ENCODE data around the gene SOX30.
A peak's percentile ranks its signal among the peaks of the same experiment; 100 is the strongest.
"Not testable (repeated sequence)": the region's sequence is repeated elsewhere in the genome, so short reads cannot be mapped to it uniquely, and the experiment has no call there.

Gene SOX30

GRCh38 chr5:157652377-157652692, at the start of gene SOX30:
Gene SOX30, minus strand, starts transcription at chr5:157652438. Its CDS starts 360 bp downstream, at chr5:157652078.
- no peak for DNase-seq (ENCODE audit: low spot score)

DNA sequence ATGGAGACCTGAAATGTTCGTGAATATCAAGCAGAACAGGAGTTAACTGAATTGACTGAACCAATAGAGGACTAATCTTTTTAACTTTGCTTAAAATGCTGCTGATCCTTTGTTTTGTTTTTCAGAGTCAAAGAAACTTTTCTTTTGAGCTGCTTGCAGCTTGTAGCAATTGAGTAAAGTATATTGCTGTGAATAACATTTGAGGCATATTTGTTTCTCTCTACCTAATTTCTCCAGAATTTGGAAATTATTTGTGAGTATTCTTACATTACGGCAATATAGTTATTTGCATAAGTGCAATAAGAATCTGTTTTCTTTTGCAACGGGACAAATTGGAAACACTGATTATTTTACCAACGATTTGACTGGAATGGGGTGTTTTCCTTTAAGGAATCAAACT, 46.4 kb upstream of the SOX30 start:
- not testable (repeated sequence) for DNase-seq (ENCODE audit: low spot score)

- not testable (repeated sequence) for DNase-seq (ENCODE audit: low spot score)
Observed at GRCh38 chr5:157696154-157696553, 43.9 kb upstream of the SOX30 start.

GRCh38 chr5:157693816-157694215, 41.6 kb upstream of the SOX30 start:
- not testable (repeated sequence) for DNase-seq (ENCODE audit: low spot score)

DNA sequence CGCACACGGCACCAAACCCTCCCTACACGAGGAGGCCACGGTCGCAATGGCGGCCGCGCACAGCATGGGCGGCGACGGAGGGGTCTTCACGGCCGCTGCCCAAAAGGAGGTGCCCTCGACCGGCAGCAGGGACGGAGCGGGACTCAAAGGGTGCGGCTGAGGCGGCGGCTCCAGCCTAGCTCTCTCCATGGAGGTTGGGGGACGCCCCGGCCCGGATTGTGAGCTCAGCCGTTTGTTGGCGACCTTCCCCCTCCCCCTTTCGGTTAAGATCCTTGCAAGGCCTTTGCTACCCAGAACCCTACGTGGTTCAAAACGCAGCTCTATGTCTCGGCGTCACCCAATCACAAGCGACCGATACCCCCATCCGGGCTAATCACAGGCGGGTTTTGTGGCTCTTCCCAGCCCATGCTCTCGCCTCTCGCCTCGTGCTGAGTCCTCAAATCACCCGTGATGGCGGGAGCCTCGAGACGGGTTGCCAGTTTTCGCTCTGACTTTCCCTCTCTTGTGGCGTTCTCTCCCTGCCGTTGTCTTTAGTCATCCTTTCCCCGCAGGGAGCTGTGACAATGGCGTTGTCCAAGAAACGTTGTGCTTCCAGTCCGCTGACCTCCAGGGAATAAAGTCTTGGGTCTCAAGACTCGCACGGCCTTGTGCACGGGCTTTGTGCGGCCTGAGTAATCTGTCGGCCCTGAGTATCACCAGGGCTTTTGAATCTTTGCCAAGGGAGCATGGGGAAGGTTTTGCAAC, 38.6 kb upstream of the SOX30 start:
- DNase-seq (ENCODE audit: low spot score): no peak

- DNase-seq (ENCODE audit: low spot score): no peak
Observed at GRCh38 chr5:157689942-157690689, 37.9 kb upstream of the SOX30 start.

GRCh38 chr5:157687198-157687554, 34.9 kb upstream of the SOX30 start:
- no peak for DNase-seq (ENCODE audit: low spot score)

DNA sequence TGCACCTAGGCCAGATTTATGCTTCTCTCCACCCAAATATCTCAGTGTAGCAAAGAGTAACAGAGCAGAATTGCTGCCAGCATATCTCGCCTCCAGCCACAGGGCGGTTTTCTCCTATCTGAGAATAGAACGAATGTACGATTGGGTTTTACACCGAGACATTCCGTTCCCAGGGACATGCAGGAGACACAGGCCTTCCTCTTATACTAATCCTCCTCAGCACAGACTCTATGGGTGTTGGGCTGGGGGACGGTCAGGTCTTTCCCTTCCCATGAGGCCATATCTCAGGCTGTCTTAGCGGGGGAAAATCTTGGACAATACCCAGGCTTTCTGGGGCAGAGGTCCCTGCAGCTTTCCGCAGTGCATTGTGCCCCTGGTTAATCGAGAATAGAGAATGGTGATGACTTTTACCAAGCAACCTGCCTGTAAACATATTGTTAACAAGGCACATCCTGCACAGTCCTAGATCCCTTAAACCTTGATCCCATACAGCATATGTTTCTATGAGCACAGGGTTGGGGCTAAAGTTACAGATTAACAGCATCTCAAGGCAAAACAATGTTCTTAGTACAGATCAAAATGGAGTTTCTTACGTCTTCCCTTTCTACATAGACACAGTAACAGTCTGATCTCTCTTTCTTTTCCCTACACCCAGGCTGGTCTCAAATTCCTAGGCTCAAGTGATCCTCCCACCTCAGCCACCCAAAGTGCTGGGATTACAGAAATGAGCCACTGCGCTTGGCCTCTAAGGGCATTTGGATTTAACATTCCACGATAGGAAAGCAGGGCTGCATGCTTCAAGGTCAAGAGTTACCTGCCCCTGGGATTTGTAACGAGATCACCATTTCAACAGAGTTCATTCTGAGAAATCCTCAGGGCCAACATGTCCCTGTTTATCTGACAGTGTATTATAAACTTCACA, 34.3 kb upstream of the SOX30 start:
- not testable (repeated sequence) for DNase-seq (ENCODE audit: low spot score)

DNA sequence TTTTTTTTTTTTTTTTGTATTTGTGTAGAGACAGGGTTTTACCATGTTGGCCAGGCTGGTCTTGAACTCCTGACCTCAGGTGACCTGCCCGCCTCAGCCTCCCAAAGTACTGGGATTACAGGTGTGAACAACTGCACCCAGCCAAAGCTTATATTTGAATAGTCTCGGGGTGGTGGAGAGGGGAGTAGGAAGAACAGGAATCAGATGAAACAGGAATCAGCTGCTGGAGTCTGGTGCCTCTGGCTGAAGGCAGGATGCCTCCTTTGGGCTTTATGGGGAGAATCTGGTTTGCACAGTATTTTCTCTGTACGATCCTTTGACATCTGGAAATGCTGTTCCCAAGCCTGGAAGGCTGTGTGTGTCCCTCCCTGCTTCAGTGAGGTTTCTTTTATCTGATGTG, 30.0 kb upstream of the SOX30 start:
- no peak for DNase-seq (ENCODE audit: low spot score)

DNA sequence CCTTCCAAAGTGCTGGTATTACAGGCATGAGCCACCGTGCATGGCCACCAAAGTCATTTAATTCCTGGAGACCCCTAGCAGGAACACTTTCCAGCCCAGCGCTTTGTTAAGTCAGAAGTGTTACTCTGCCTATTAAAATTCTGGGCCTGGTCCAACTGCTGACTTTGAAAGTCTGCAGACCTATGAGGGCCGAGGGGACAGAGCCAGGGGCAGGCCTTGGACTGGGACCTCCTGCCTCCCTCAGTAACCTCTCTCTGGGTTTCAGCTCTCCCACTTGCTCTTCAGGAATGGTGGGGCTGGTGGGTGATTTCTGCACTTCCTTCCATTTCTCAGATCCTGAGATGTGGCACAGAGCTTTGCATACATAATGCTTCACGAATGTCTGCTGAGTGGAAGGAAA, 28.8 kb upstream of the SOX30 start:
- DNase-seq (ENCODE audit: low spot score): no peak

- DNase-seq (ENCODE audit: low spot score): no peak
Observed at GRCh38 chr5:157680239-157680638, 28.0 kb upstream of the SOX30 start.

- DNase-seq (ENCODE audit: low spot score): no peak
Observed at GRCh38 chr5:157679801-157680200, 27.6 kb upstream of the SOX30 start.

GRCh38 chr5:157677931-157678330, 25.7 kb upstream of the SOX30 start:
- no peak for DNase-seq (ENCODE audit: low spot score)

GRCh38 chr5:157674351-157674750, 22.1 kb upstream of the SOX30 start:
- not testable (repeated sequence) for DNase-seq (ENCODE audit: low spot score)

GRCh38 chr5:157672976-157673375, 20.7 kb upstream of the SOX30 start:
- DNase-seq (ENCODE audit: low spot score): no peak

- DNase-seq (ENCODE audit: low spot score): no peak
Observed at GRCh38 chr5:157671592-157672330, 19.5 kb upstream of the SOX30 start.

- no peak for DNase-seq (ENCODE audit: low spot score)
Observed at GRCh38 chr5:157670662-157671591, 18.7 kb upstream of the SOX30 start, which contains the start of gene C5orf52. Gene C5orf52, plus strand, starts transcription at chr5:157671533. Its CDS starts 82 bp downstream, at chr5:157671615.

DNA sequence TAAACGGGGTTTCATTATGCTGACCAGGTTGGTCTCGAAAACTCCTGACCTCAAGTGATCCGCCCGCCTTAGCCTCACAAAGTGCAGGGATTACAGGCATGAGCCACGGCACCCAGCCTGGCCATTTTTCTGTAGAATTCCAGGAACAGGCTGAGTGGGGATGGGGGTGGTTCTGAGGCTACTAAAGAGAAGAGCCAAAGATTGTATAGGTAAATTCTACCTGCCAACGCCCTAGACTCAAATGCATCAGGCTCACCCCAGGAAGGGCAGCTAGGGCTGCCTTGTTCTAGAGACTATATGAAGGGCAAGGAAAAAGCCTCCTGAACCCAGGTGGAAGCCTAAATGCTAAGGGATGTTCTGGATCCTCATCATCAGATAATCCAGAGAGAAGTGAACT, 17.5 kb upstream of the SOX30 start:
- no peak for DNase-seq (ENCODE audit: low spot score)

DNA sequence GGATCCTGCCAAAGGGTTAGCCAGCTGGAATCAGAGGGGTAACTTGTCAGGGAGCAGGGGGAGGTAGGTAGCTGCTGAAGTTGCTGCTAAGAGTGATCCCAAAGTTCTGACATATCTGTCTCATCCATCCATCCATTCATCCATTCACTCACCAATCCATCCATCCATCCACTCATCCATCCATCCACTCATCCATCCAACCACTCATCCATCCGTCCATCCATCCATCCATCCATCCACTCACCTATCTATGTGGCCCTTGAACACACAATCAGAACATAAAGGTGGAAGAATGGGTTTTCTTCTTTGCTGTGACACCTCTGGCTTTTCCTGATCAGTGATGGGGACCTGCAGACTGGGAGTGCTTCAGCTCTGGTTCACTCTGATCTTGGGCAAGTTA, 16.1 kb upstream of the SOX30 start:
- no peak for DNase-seq (ENCODE audit: low spot score)

DNA sequence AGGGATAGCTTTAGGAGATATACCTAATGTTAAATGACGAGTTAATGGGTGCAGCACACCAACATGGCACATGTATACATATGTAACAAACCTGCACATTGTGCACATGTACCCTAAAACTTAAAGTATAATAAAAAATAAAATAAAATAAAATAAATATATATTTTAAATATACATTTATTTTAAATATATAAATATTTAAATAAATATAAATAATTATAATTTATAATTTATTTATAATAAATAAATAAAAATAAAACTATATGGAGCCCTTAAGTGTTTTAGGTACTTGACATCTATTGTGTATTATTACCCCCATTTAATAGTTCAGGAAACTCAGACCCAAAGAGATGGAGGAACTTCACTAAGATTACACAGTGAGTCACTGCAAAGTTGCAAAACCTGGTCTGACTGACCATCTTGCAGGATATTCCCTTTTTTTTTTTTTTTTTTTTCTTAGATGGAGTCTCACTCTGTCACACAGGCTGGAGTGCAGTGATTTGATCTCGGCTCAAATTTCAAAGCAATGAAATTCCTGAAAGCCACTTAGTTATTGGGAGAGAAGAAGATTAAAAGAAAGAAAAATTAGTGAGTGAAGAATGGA, 13.3 kb upstream of the SOX30 start:
- peak; percentile 16 for DNase-seq (ENCODE audit: low spot score)

Measured in COLO829 (cell line).